D721Med (cell line): ENCODE results near the gene IGF1R.
"Not testable (repeated sequence)": the region's sequence is repeated elsewhere in the genome, so short reads cannot be mapped to it uniquely, and the experiment has no call there.

Source experiments
- DNase-seq: peaks from one replicate; pipeline ENCODE4 v3.0.0; 2011; ENCODE audit warnings: low spot score; ENCODE audit not compliant: insufficient read length
- FAIRE-seq: peaks from 2 replicates; lab custom pipeline; 2011; peaks lifted over from hg19 to GRCh38; lab: Jason Lieb, UNC
- TF ChIP-seq, protein P1 (sequence below): IDR thresholded peaks from 2 replicates; pipeline ENCODE4 v1.5.1; 2012; ENCODE audit warnings: mild to moderate bottlenecking, control low read depth; ENCODE audit not compliant: insufficient read depth; ENCODE audit errors: missing control alignments

IGF1R gene

DNA sequence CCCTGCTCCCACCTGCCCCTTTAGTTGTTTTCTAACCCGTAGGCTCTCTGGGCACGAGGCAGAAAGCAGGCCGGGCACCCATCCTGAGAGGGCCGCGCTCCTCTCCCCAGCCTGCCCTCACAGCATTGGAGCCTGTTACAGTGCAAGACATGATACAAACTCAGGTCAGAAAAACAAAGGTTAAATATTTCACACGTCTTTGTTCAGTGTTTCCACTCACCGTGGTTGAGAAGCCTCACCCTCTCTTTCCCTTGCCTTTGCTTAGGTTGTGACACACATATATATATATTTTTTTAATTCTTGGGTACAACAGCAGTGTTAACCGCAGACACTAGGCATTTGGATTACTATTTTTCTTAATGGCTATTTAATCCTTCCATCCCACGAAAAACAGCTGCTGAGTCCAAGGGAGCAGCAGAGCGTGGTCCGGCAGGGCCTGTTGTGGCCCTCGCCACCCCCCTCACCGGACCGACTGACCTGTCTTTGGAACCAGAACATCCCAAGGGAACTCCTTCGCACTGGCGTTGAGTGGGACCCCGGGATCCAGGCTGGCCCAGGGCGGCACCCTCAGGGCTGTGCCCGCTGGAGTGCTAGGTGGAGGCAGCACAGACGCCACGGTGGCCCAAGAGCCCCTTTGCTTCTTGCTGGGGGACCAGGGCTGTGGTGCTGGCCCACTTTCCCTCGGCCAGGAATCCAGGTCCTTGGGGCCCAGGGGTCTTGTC lies 310.7 kb downstream of the IGF1R start:
- TF ChIP-seq, protein P1, sequence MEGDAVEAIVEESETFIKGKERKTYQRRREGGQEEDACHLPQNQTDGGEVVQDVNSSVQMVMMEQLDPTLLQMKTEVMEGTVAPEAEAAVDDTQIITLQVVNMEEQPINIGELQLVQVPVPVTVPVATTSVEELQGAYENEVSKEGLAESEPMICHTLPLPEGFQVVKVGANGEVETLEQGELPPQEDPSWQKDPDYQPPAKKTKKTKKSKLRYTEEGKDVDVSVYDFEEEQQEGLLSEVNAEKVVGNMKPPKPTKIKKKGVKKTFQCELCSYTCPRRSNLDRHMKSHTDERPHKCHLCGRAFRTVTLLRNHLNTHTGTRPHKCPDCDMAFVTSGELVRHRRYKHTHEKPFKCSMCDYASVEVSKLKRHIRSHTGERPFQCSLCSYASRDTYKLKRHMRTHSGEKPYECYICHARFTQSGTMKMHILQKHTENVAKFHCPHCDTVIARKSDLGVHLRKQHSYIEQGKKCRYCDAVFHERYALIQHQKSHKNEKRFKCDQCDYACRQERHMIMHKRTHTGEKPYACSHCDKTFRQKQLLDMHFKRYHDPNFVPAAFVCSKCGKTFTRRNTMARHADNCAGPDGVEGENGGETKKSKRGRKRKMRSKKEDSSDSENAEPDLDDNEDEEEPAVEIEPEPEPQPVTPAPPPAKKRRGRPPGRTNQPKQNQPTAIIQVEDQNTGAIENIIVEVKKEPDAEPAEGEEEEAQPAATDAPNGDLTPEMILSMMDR, result no peak
- DNase-seq (no peak), FAIRE-seq (no peak)

DNA sequence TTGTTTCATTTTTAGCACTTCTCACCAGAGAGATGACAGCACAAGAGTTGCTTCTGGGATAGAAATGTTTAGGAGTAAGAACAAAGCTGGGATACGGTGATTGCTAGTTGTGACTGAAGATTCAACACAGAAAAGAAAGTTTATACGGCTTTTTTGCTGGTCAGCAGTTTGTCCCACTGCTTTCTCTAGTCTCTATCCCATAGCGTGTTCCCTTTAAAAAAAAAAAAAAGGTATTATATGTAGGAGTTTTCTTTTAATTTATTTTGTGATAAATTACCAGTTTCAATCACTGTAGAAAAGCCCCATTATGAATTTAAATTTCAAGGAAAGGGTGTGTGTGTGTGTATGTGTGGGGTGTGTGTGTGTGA lies 311.3 kb downstream of the IGF1R start:
- DNase-seq (no peak), FAIRE-seq (no peak)
- TF ChIP-seq, protein P1, result no peak

- TF ChIP-seq, protein P1, result no peak
- no peak for FAIRE-seq
- no peak for DNase-seq
These were observed 312.3 kb downstream of the IGF1R start for GRCh38 chr15:98960555-98961050.

DNA sequence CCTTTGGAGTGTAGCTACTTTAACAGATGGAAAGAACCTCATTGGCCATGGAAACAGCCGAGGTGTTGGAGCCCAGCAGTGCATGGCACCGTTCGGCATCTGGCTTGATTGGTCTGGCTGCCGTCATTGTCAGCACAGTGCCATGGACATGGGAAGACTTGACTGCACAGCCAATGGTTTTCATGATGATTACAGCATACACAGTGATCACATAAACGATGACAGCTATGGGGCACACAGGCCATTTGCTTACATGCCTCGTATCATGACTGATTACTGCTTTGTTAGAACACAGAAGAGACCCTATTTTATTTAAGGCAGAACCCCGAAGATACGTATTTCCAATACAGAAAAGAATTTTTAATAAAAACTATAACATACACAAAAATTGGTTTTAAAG lies 315.1 kb downstream of the IGF1R start:
- TF ChIP-seq, protein P1, result no peak
- FAIRE-seq, result no peak
- no peak for DNase-seq

GRCh38 chr15:98964466-98965133 lies 316.3 kb downstream of the IGF1R start:
- TF ChIP-seq, protein P1, result no peak
- DNase-seq (no peak), FAIRE-seq (no peak)

GRCh38 chr15:98965134-98965491 lies 316.8 kb downstream of the IGF1R start:
- not testable (repeated sequence) for DNase-seq, FAIRE-seq

GRCh38 chr15:98965597-98965996 lies 317.3 kb downstream of the IGF1R start:
- TF ChIP-seq, protein P1, result no peak
- no peak for FAIRE-seq
- DNase-seq, result no peak
